Activated T-cell treated with anti-CD3 and anti-CD28 coated beads, Interleukin-2, amount 50 U/mL, for 48 hours (primary cell): Measurements from ENCODE around the gene CHRNA3.

Experiments used
- DNase-seq, 2 experiments: peaks; one replicate each; pipeline ENCODE4 v3.0.0-alpha.2; 2020

The CHRNA3 gene

GRCh38 chr15:78550815-78551214 is 70.0 kb downstream of the CHRNA3 start:
- no peak for DNase-seq

GRCh38 chr15:78550194-78550593 is 70.6 kb downstream of the CHRNA3 start:
- DNase-seq = no peak
